Hepatocyte (in vitro differentiated cells): ENCODE data around the gene FAM20C. TPM values are rescaled to one million over a fixed set of nuclear protein-coding genes. Genes with fewer than 3 reads are reported as not detected.

Source experiments
- DNase-seq: peaks from one replicate; pipeline ENCODE4 v3.0.0-alpha.2; 2016; ENCODE audit warnings: low spot score
- H2AFZ ChIP-seq: fragments of 200-600 bp; sonication (generic); 2 replicates; pipeline ENCODE4 v1.6.0; 2016; ENCODE audit warnings: antibody characterized with exemption, mild to moderate bottlenecking
- H3K27ac ChIP-seq: fragments of 200-600 bp; sonication (generic); 2 replicates; pipeline ENCODE4 v1.5.1; 2016; ENCODE audit warnings: mild to moderate bottlenecking
- H3K27me3 ChIP-seq: fragments of 200-600 bp; sonication (generic); 2 replicates; pipeline ENCODE4 v1.6.1; 2016
- H3K36me3 ChIP-seq: fragments of 200-600 bp; sonication (generic); replicated peaks from 2 replicates; pipeline ENCODE4 v1.5.1; 2016; ENCODE audit warnings: low read depth; ENCODE audit not compliant: insufficient read depth
- H3K4me1 ChIP-seq: fragments of 200-600 bp; sonication (generic); 2 replicates; pipeline ENCODE4 v1.5.1; 2016; ENCODE audit warnings: mild to moderate bottlenecking, moderate library complexity; ENCODE audit not compliant: insufficient read depth
- H3K4me2 ChIP-seq: fragments of 200-600 bp; sonication (generic); 2 replicates; pipeline ENCODE4 v1.6.0; 2016
- H3K4me3 ChIP-seq: fragments of 200-600 bp; sonication (generic); 2 replicates; pipeline ENCODE4 v1.5.1; 2016; ENCODE audit warnings: mild to moderate bottlenecking
- H3K79me2 ChIP-seq: fragments of 200-600 bp; sonication (generic); 2 replicates; pipeline ENCODE4 v1.6.0; 2017; ENCODE audit warnings: mild to moderate bottlenecking
- H3K9me2 ChIP-seq: fragments of 200-600 bp; sonication (generic); replicated peaks from 2 replicates; pipeline ENCODE4 v1.6.0; 2017; ENCODE audit warnings: mild to moderate bottlenecking; ENCODE audit not compliant: insufficient read depth
- H3K9me3 ChIP-seq: fragments of 200-600 bp; sonication (generic); 2 replicates; pipeline ENCODE4 v1.5.1; 2016; ENCODE audit warnings: low read depth, mild to moderate bottlenecking
- H4K20me1 ChIP-seq: fragments of 200-600 bp; sonication (generic); 2 replicates; pipeline ENCODE4 v1.6.0; 2016; ENCODE audit warnings: mild to moderate bottlenecking; ENCODE audit not compliant: insufficient read depth, poor library complexity, severe bottlenecking
- CTCF ChIP-seq: fragments of 200-600 bp; sonication (generic); IDR thresholded peaks from 2 replicates; pipeline ENCODE4 v1.5.1; 2016; ENCODE audit warnings: antibody characterized with exemption, mild to moderate bottlenecking; ENCODE audit not compliant: poor library complexity
- EZH2 ChIP-seq: fragments of 200-600 bp; sonication (generic); IDR thresholded peaks from 2 replicates; pipeline ENCODE4 v1.6.1; 2016; ENCODE audit warnings: antibody characterized with exemption, mild to moderate bottlenecking, borderline replicate concordance
- EZH2phosphoT487 ChIP-seq: fragments of 200-600 bp; sonication (generic); IDR thresholded peaks from one replicate; pipeline ENCODE4 v1.6.1; 2018; ENCODE audit warnings: antibody characterized with exemption, mild to moderate bottlenecking, low read depth, moderate library complexity; ENCODE audit not compliant: unreplicated experiment, severe bottlenecking
- WGBS: methylation state at CpG from one replicate; pipeline ENCODE4 v1.1.6; 2016; ENCODE audit warnings: low lambda C conversion rate; ENCODE audit errors: missing lambda C conversion rate; 5-methylcytosine and 5-hydroxymethylcytosine counted together
- polyA plus RNA-seq: library from polyadenylated mRNA; unstranded; fragments of >200 nt; fragmentation: Nextera tagmentation; extraction: Ambion mirVana; gene quantifications from 2 replicates; pipeline ENCODE4 v1.2.1, GENCODE V29; 2016
- total RNA-seq: library from RNA; depleted of rRNA; stranded (reverse); fragments of >200 nt; gene quantifications from 2 replicates; pipeline ENCODE4 v1.2.3, GENCODE V29; 2014

FAM20C gene
- total and polyA plus RNA-seq, 2 experiments from 2014 or later: 24.4 to 42.5 TPM

DNA sequence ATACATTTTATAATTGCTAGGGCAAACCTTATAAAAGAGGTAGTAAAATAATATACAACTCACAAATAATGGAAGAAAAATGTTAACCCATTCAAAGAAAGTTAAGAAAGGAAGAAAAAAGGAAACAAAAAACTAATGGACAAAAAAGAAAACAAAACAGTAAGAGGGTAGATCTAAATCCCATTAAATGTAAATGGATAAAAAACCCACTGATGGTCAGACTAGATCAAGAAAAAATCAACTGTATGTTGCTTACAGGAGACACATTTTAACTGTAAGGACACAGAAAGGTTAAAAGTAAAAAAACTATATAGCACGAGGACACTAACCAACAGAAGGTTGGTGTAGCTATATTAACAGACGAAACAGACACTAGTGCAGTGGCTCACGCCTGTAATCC lies 115.6 kb downstream of the FAM20C start:
- H3K36me3 ChIP-seq: no peaks in the 10 kb centered on the region

DNA sequence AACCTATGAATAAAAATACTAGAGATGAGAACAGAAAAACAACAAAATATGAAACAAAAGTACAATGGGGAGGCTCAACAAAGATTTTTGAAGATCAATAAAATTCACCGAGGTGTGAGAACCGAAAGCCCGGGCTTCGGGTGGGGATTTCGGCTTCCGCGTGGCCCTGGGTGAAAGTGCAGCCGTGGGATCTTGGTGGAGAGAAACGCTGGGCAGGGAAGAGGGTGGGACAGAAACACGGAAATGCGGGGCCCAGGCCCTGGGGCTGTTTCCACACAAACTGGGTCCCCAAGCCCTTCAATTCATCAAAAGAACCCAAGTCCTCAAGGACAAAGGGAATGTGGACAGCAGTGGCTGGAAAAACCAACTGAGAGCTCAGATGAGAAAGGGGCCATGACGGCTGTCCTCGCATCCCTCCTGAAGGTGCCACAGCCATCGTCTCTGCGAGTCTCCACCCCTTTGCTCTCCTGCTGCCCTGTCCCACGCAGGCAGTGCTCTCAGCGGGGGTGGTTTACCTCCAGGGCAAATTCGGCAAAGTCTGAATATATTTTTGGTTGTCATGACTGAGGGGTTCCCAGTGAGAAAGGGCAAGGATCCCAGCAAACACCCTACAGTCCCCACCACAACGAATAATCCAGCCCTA lies 117.3 kb downstream of the FAM20C start:
- Histone ChIP-seq H3K27ac (no peak overlapping the region), H3K27me3 (no peaks in the 10 kb centered on the region), H2AFZ (no peak overlapping the region), H3K9me2 (no peaks in the 10 kb centered on the region), H3K4me2 (no peak overlapping the region), H4K20me1 (no peaks in the 10 kb centered on the region), H3K36me3 (no peaks in the 10 kb centered on the region), H3K79me2 (no peaks in the 10 kb centered on the region), H3K9me3 (no peaks in the 10 kb centered on the region), H3K4me1 (no peaks in the 10 kb centered on the region), H3K4me3 (no peak overlapping the region)
- no peak for TF ChIP-seq EZH2
- TF ChIP-seq EZH2phosphoT487: no peak
- TF ChIP-seq CTCF: no peak
- no peak for DNase-seq
- 94% methylated on average over 19 of the region's 19 CpGs for WGBS

More for the DNA sequence above, 115.6 kb downstream of the FAM20C start:
- Histone ChIP-seq H4K20me1 (no peaks in the 10 kb centered on the region), H3K27me3 (no peaks in the 10 kb centered on the region), H3K4me2 (no peak overlapping the region), H3K4me3 (no peak overlapping the region), H3K9me2 (no peaks in the 10 kb centered on the region), H3K4me1 (no peaks in the 10 kb centered on the region), H3K79me2 (no peaks in the 10 kb centered on the region), H3K27ac (no peak overlapping the region), H2AFZ (no peak overlapping the region), H3K9me3 (no peaks in the 10 kb centered on the region)
- 86% methylated on average over 3 of the region's 3 CpGs for WGBS
- TF ChIP-seq EZH2 (no peak), EZH2phosphoT487 (no peak), CTCF (no peak)
- no peak for DNase-seq

Other genes with a start within 250 kb of the FAM20C start
- gene FOXL3, start 97.6 kb downstream of the FAM20C start, total RNA-seq: not detected in 2 replicates
- gene FOXL3, start 97.6 kb downstream of the FAM20C start, polyA plus RNA-seq: not detected in 2 replicates